H9 (cell line): ENCODE results near the gene STMN1. TPM values are rescaled to one million over a fixed set of nuclear protein-coding genes. Genes with fewer than 3 reads are reported as not detected.

ENCODE experiments used
- DNase-seq: peaks from one replicate; pipeline ENCODE4 v3.0.0-alpha.2; 2017
- H2AFZ ChIP-seq: one replicate; pipeline ENCODE4 v1.6.1; 2013; ENCODE audit warnings: mild to moderate bottlenecking, low read length, control low read depth, moderate library complexity
- H2AK5ac ChIP-seq: 2 replicates; pipeline ENCODE4 v1.6.1; 2013; ENCODE audit warnings: low read length, control low read depth, mixed read lengths; ENCODE audit not compliant: insufficient read length
- H2BK120ac ChIP-seq: one replicate; pipeline ENCODE4 v1.6.1; 2013; ENCODE audit warnings: low read depth, mild to moderate bottlenecking, low read length, control low read depth, inconsistent platforms; ENCODE audit not compliant: poor library complexity, severe bottlenecking
- H2BK12ac ChIP-seq: 2 replicates; pipeline ENCODE4 v1.6.1; 2013; ENCODE audit warnings: low read length, control low read depth, mixed read lengths, low read depth; ENCODE audit not compliant: insufficient read length
- H2BK15ac ChIP-seq: 2 replicates; pipeline ENCODE4 v1.6.1; 2013; ENCODE audit warnings: low read depth, low read length, control low read depth
- H2BK20ac ChIP-seq: one replicate; pipeline ENCODE4 v1.6.1; 2013; ENCODE audit warnings: low read depth, mild to moderate bottlenecking, low read length, control low read depth, inconsistent platforms; ENCODE audit not compliant: poor library complexity, severe bottlenecking
- H2BK5ac ChIP-seq: 2 replicates; pipeline ENCODE4 v1.6.1; 2013; ENCODE audit warnings: low read length, control low read depth, mixed read lengths; ENCODE audit not compliant: insufficient read length
- H3K14ac ChIP-seq: 2 replicates; pipeline ENCODE4 v1.6.1; 2013; ENCODE audit warnings: low read length, control low read depth; ENCODE audit not compliant: insufficient read depth
- H3K18ac ChIP-seq: 2 replicates; pipeline ENCODE4 v1.6.1; 2013; ENCODE audit warnings: low read depth, mild to moderate bottlenecking, mixed read lengths, low read length, control low read depth; ENCODE audit not compliant: insufficient read length
- H3K23ac ChIP-seq: 2 replicates; pipeline ENCODE4 v1.6.1; 2013; ENCODE audit warnings: low read length, control low read depth, mixed read lengths, low read depth; ENCODE audit not compliant: insufficient read length
- H3K23me2 ChIP-seq: 2 replicates; pipeline ENCODE4 v1.6.1; 2013; ENCODE audit warnings: low read depth, mild to moderate bottlenecking, mixed read lengths, low read length, control low read depth; ENCODE audit not compliant: insufficient read length, poor library complexity, severe bottlenecking
- H3K27ac ChIP-seq: 2 replicates; pipeline ENCODE4 v1.5.1; 2013; ENCODE audit warnings: low read length, control low read depth, mixed read lengths, low read depth; ENCODE audit not compliant: insufficient read length
- H3K27me3 ChIP-seq: 2 replicates; pipeline ENCODE4 v1.6.1; 2013; ENCODE audit warnings: low read length, control low read depth, inconsistent platforms; ENCODE audit not compliant: insufficient read depth
- H3K4ac ChIP-seq: 2 replicates; pipeline ENCODE4 v1.6.1; 2013; ENCODE audit warnings: low read depth, mild to moderate bottlenecking, control low read depth, inconsistent platforms, low read length, moderate library complexity
- H3K4me1 ChIP-seq: 2 replicates; pipeline ENCODE4 v1.6.1; 2013; ENCODE audit warnings: low read length, control low read depth, inconsistent platforms; ENCODE audit not compliant: insufficient read depth
- H3K4me2 ChIP-seq: 2 replicates; pipeline ENCODE4 v1.6.1; 2013; ENCODE audit warnings: low read length, control low read depth, mixed read lengths; ENCODE audit not compliant: insufficient read length, insufficient read depth
- H3K56ac ChIP-seq: 2 replicates; pipeline ENCODE4 v1.6.1; 2013; ENCODE audit warnings: low read depth, mild to moderate bottlenecking, mixed read lengths, low read length, control low read depth; ENCODE audit not compliant: insufficient read length
- H3K79me1 ChIP-seq: 2 replicates; pipeline ENCODE4 v1.6.1; 2013; ENCODE audit warnings: low read depth, mild to moderate bottlenecking, moderate library complexity, low read length, control low read depth, inconsistent platforms; ENCODE audit not compliant: insufficient read depth, poor library complexity, severe bottlenecking
- H3K79me2 ChIP-seq: 2 replicates; pipeline ENCODE4 v1.6.1; 2013; ENCODE audit warnings: low read length, control low read depth, inconsistent platforms; ENCODE audit not compliant: insufficient read depth
- H3K9ac ChIP-seq: 2 replicates; pipeline ENCODE4 v1.6.1; 2013; ENCODE audit warnings: low read length, control low read depth, mixed read lengths; ENCODE audit not compliant: insufficient read length; ENCODE audit errors: extremely low read depth
- H3K9me3 ChIP-seq: one replicate; pipeline ENCODE4 v1.6.1; 2013; ENCODE audit warnings: low read depth, low read length, inconsistent platforms; ENCODE audit not compliant: control insufficient read depth
- H3T11ph ChIP-seq: one replicate; pipeline ENCODE4 v1.6.1; 2013; ENCODE audit warnings: mild to moderate bottlenecking, low read length, control low read depth, inconsistent platforms
- H4K20me1 ChIP-seq: one replicate; pipeline ENCODE4 v1.6.1; 2013; ENCODE audit not compliant: control insufficient read depth, insufficient read length, insufficient read depth
- H4K5ac ChIP-seq: 2 replicates; pipeline ENCODE4 v1.6.1; 2013; ENCODE audit warnings: low read depth, mild to moderate bottlenecking, mixed read lengths, low read length, control low read depth; ENCODE audit not compliant: insufficient read length
- H4K8ac ChIP-seq: replicated peaks from 2 replicates; pipeline ENCODE4 v1.6.1; 2013; ENCODE audit warnings: low read length, control low read depth, mixed read lengths, low read depth; ENCODE audit not compliant: insufficient read length
- H4K91ac ChIP-seq: 2 replicates; pipeline ENCODE4 v1.6.1; 2013; ENCODE audit warnings: low read depth, mild to moderate bottlenecking, moderate library complexity, mixed read lengths, low read length, control low read depth; ENCODE audit not compliant: insufficient read length
- H3K27ac Mint-ChIP-seq, 3 experiments: 2 replicates in 2 of 3; 3 replicates in 1 of 3; pipeline ENCODE4 v1.8.0; 2020 to 2021; ENCODE audit warnings: mixed read lengths in 3 of 3, mild to moderate bottlenecking in 1 of 3, moderate library complexity in 1 of 3
- H3K27me3 Mint-ChIP-seq: 2 replicates; pipeline ENCODE4 v1.8.0; 2021; ENCODE audit warnings: low read depth, mild to moderate bottlenecking, moderate library complexity, mixed read lengths
- H3K36me3 Mint-ChIP-seq, 3 experiments: 2 replicates in 2 of 3; 3 replicates in 1 of 3; pipeline ENCODE4 v1.8.0; 2020 to 2021; ENCODE audit warnings: low read depth in 3 of 3, mixed read lengths in 3 of 3; ENCODE audit not compliant: insufficient read depth in 1 of 3
- H3K4me1 Mint-ChIP-seq, 2 experiments: 2 replicates each; pipeline ENCODE4 v1.8.0; 2020; ENCODE audit warnings: mixed read lengths in 2 of 2
- H3K4me3 Mint-ChIP-seq, 2 experiments: 2 replicates in 1 of 2; 3 replicates in 1 of 2; pipeline ENCODE4 v1.8.0; 2020 to 2021; ENCODE audit warnings: mild to moderate bottlenecking in 2 of 2, mixed read lengths in 2 of 2, moderate library complexity in 1 of 2
- H3K9me3 Mint-ChIP-seq, 2 experiments: 2 replicates in 1 of 2; 3 replicates in 1 of 2; pipeline ENCODE4 v1.8.0; 2020; ENCODE audit warnings: mild to moderate bottlenecking in 2 of 2, mixed read lengths in 2 of 2, moderate library complexity in 1 of 2
- CTCF ChIP-seq: fragments of 200-600 bp; sonication (generic); conservative IDR thresholded peaks from 3 replicates; pipeline ENCODE4 v1.8.0; 2021; ENCODE audit warnings: antibody characterized with exemption, mild to moderate bottlenecking
- WGBS: extraction: QIAGEN DNeasy Blood & Tissue Kit; methylation state at CpG from one replicate; pipeline ENCODE4 v1.1.7; 2013; ENCODE audit warnings: missing lambda C conversion rate, low lambda C conversion rate, mixed read lengths; ENCODE audit not compliant: insufficient read length; ENCODE audit errors: extremely low coverage; 5-methylcytosine and 5-hydroxymethylcytosine counted together
- total RNA-seq: library from RNA; stranded (reverse); gene quantifications from 2 replicates; pipeline ENCODE4 v1.2.1, GENCODE V29; 2021

STMN1 gene
- total RNA-seq, 1 experiment from 2014 or later, result 500 TPM

DNA sequence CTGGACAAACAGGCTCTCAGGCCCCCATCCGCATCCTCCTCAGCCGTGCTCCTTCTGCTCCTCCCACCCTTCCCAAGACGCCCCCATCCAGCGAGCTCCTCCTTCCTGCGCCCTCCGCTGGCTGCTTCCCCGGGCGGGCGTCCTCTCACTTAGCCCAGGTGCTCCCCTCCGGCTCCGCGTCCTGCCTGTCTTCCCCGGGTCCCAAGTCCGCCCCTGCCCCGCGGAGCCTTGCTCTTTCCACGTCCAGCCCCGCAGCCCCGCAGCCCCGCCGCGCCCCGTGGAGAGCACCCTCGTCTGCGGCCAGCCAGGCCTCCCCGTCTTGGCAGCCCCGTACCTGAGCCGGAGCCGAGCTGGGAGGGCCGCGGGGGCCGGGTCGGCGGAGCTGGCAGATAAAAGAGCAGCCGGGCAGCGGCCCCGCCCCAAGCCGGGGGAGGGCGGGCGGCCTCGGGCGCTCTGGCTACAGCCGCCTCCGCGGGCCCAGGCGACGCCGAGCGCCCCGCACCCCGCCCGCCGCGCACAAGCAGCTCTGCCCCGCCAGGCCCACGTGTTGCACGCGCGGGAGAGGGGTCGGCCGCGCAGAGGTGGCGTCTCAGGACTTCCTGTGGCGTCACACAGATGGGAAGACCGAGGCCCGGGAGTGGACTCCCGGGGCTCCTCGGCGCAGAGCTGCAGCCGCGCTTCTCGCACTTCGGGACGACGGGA lies 30.9 kb downstream of the STMN1 start, which contains the start of gene PAQR7:
PAQR7 (minus strand) TSS at position 555 of the 702 bp plus-strand sequence. CDS start 11,869 bp downstream, outside the sequence.
- no peak within 1 kb of the TSS for H2BK120ac ChIP-seq
- no peaks in the 10 kb centered on the region for H3K79me1 ChIP-seq
- H4K20me1 ChIP-seq, result no peaks in the 10 kb centered on the region
- H3K27ac Mint-ChIP-seq, result peak within 1 kb of the TSS in 2 of 3 experiments; percentile 65 to 75; a peak in 3 of 7 replicates
- no peak within 1 kb of the TSS for H3K56ac ChIP-seq
- H2BK20ac ChIP-seq, result no peak within 1 kb of the TSS
- H4K5ac ChIP-seq, result no peak within 1 kb of the TSS
- DNase-seq, result peak; percentile 80
- H3K27me3 ChIP-seq, result no peaks in the 10 kb centered on the region; the same call in 1 of the 2 replicates
- WGBS, result no CpG with 5 or more reads among the region's 75 CpGs
- H3K9me3 ChIP-seq, result no peaks in the 10 kb centered on the region
- peak within 1 kb of the TSS; percentile 45 for H3K14ac ChIP-seq
- H4K91ac ChIP-seq, result no peak within 1 kb of the TSS
- no peak within 1 kb of the TSS for H3K9ac ChIP-seq
- H3K4me2 ChIP-seq, result peak within 1 kb of the TSS; percentile 78
- peaks cover 7% of the 10 kb centered on the region for H3K23me2 ChIP-seq
- peak; percentile 20; the same call in 2 of the 3 replicates for TF ChIP-seq CTCF
- H3K4me1 ChIP-seq, result no peaks in the 10 kb centered on the region; the same call in 1 of the 2 replicates
- H3K4me1 Mint-ChIP-seq, result peaks cover 24 to 27% of the 10 kb centered on the region in 2 experiments
- H3K4me3 Mint-ChIP-seq, result peak within 1 kb of the TSS; percentile 74 to 83
- no peak within 1 kb of the TSS for H4K8ac ChIP-seq
- no peaks in the 10 kb centered on the region for H3K79me2 ChIP-seq
- no peaks in the 10 kb centered on the region for H3K9me3 Mint-ChIP-seq
- no peak within 1 kb of the TSS for H2BK5ac ChIP-seq
- H2AK5ac ChIP-seq, result no peak within 1 kb of the TSS
- H2AFZ ChIP-seq, result no peak within 1 kb of the TSS
- H2BK12ac ChIP-seq, result no peak within 1 kb of the TSS
- peak within 1 kb of the TSS; percentile 22 for H3K18ac ChIP-seq
- no peak within 1 kb of the TSS for H3K23ac ChIP-seq
- H3K36me3 Mint-ChIP-seq, result no peaks in the 10 kb centered on the region; a peak in 1 of 7 replicates
- no peak within 1 kb of the TSS for H3K4ac ChIP-seq
- H2BK15ac ChIP-seq, result no peak within 1 kb of the TSS
- H3K27ac ChIP-seq, result no peak within 1 kb of the TSS
- no peak within 1 kb of the TSS for H3T11ph ChIP-seq
- H3K27me3 Mint-ChIP-seq, result peaks cover 34% of the 10 kb centered on the region
